GM21381 (cell line): Measurements from ENCODE around the gene MARCKSL1.
A peak's percentile ranks its signal among the peaks of the same experiment; 100 is the strongest.
"Not testable (repeated sequence)": the region's sequence is repeated elsewhere in the genome, so short reads cannot be mapped to it uniquely, and the experiment has no call there.

Experiments
- ATAC-seq: cut with Tn5 transposase; IDR thresholded peaks from one replicate; pipeline ENCODE4 v1.9.1; 2021; ENCODE audit warnings: mild to moderate bottlenecking, moderate library complexity; ENCODE audit not compliant: unreplicated experiment

MARCKSL1 gene

GRCh38 chr1:32291708-32292538, 44.1 kb downstream of the MARCKSL1 start, which contains the start of gene HDAC1:
Gene HDAC1, plus strand, starts transcription at chr1:32292083. Its CDS starts 87 bp downstream, at chr1:32292170.
- peak; percentile 98 for ATAC-seq

GRCh38 chr1:32291145-32291707, 44.8 kb downstream of the MARCKSL1 start:
- ATAC-seq = no peak

GRCh38 chr1:32289256-32289655, 46.8 kb downstream of the MARCKSL1 start:
- ATAC-seq = no peak

GRCh38 chr1:32286763-32287162, 49.3 kb downstream of the MARCKSL1 start:
- no peak for ATAC-seq

GRCh38 chr1:32285658-32286057, 50.4 kb downstream of the MARCKSL1 start:
- no peak for ATAC-seq

- not testable (repeated sequence) for ATAC-seq
Observed at GRCh38 chr1:32284777-32285176, 51.3 kb downstream of the MARCKSL1 start.
